ENCODE measurements around the gene TJP1.

TJP1 gene

GRCh38 chr15:29792426-29793159 is 29.7 kb downstream of the TJP1 start:
- CTCF ChIA-PET, result no interaction called here
- TF ChIP-seq, protein P1, sequence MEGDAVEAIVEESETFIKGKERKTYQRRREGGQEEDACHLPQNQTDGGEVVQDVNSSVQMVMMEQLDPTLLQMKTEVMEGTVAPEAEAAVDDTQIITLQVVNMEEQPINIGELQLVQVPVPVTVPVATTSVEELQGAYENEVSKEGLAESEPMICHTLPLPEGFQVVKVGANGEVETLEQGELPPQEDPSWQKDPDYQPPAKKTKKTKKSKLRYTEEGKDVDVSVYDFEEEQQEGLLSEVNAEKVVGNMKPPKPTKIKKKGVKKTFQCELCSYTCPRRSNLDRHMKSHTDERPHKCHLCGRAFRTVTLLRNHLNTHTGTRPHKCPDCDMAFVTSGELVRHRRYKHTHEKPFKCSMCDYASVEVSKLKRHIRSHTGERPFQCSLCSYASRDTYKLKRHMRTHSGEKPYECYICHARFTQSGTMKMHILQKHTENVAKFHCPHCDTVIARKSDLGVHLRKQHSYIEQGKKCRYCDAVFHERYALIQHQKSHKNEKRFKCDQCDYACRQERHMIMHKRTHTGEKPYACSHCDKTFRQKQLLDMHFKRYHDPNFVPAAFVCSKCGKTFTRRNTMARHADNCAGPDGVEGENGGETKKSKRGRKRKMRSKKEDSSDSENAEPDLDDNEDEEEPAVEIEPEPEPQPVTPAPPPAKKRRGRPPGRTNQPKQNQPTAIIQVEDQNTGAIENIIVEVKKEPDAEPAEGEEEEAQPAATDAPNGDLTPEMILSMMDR (conservative IDR thresholded peaks at IDR 0.05; ENCODE audit: low read depth), result no peak
- no peak overlapping the region for H3K27ac ChIP-seq
- DNase-seq (ENCODE audit: low spot score), result no peak
- POLR2A ChIA-PET (ENCODE audit: low non-redundant PET), result no interaction called here

DNA sequence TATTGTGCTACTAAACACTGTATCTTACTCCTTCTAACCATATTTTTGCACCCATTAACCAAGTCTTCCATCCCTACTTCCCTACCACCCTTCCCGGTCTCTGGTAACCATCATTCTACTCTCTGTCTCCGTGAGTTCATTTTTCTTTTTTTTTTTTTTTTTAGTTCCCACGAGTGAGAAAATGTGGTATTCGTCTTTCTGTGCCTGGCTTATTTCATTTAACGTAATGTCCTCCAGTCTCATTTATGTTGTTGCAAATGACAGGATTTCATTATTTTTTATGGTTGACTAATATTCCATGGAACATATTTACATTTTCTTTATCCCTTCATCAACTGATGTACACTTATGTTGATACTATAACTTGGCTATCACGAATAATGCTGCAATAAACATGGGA is 31.7 kb downstream of the TJP1 start:
- CTCF ChIA-PET, result no interaction called here
- DNase-seq (ENCODE audit: low spot score), result no peak
- TF ChIP-seq, protein P1 (conservative IDR thresholded peaks at IDR 0.05; ENCODE audit: low read depth), result no peak
- POLR2A ChIA-PET (ENCODE audit: low non-redundant PET), result no interaction called here
- no peak overlapping the region for H3K27ac ChIP-seq

DNA sequence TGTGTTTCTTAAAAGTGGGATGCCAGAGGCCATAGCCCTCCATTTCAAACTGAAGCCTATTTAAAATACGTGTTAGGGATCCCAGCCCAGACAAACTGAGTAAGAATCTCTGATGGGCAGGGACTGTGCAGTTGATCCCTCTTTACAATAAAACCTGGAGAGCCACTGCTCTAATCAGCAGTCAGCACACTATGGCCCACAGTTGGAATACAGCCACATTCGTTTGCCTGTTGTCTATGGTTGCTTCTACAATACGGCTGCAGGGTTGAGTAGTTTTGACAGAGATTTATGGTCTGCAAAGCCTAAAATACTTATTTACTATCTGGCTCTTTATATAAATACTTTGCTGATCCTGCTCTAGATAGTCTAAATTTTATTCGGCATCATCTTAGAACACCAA is 32.4 kb downstream of the TJP1 start:
- ChIA-PET POLR2A (ENCODE audit: low non-redundant PET) (no interaction called here), CTCF (no interaction called here)
- no peak overlapping the region for H3K27ac ChIP-seq

DNA sequence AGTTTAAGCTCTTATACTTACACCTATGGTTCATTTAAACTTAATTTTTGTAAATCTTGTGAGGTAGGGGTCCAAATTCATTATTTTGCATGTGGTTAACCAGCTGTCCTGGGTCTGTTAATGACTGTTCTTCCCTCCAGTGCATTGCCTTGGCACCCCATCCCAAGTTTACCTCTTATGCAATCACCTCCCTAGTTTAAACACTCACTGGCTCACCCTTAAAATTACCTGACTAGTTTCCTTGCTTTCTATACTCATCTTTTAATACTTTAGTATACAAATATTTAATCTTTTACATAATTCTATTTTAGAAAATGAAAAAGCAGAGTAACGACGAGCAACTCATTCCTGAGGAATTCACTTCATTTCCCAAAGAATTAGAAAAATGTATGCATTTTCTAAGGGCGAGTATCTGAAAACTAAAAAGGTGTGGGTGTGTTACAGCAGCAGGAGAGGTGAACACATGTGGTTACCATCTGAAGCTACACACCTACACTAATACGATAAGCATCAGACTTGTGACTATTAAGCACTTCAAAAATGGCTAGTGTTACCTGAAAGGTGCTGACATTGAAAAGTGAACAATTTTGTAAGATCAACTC is 33.7 kb downstream of the TJP1 start:
- TF ChIP-seq, protein P1 (conservative IDR thresholded peaks at IDR 0.05; ENCODE audit: low read depth), result no peak
- H3K27ac ChIP-seq, result no peak overlapping the region
- ChIA-PET CTCF (no interaction called here), POLR2A (ENCODE audit: low non-redundant PET) (no interaction called here)
- DNase-seq (ENCODE audit: low spot score), result peak; percentile 49

More for the DNA sequence above, 32.4 kb downstream of the TJP1 start:
- no peak for DNase-seq (ENCODE audit: low spot score)
- TF ChIP-seq, protein P1 (conservative IDR thresholded peaks at IDR 0.05; ENCODE audit: low read depth), result no peak

- ChIA-PET POLR2A (ENCODE audit: low non-redundant PET) (no interaction called here), CTCF (no interaction called here)
- DNase-seq (ENCODE audit: low spot score), result no peak
- no peak overlapping the region for H3K27ac ChIP-seq
- TF ChIP-seq, protein P1 (conservative IDR thresholded peaks at IDR 0.05; ENCODE audit: low read depth), result no peak
These were observed 34.5 kb downstream of the TJP1 start for GRCh38 chr15:29787767-29788166.

DNA sequence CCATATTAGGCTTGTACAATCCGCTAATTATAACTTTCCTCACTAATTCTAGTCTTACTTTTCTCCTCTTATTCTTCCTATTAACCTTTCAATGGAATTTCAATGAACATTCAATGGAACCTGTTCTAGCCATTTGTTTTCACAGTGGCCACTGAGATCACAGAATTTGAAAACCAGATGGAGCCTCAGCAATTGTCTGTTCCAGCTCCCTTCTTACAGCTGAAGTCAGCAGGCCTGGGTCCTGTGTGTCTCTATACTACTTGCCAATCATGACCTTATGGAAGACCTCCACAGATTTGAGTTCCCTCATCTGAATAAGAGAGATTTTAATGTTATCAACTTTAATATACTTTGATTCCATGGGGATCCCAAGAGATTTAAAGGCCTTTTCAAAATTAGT is 36.6 kb downstream of the TJP1 start:
- H3K27ac ChIP-seq, result no peak overlapping the region
- TF ChIP-seq, protein P1 (conservative IDR thresholded peaks at IDR 0.05; ENCODE audit: low read depth), result no peak
- CTCF ChIA-PET, result no interaction called here
- POLR2A ChIA-PET (ENCODE audit: low non-redundant PET), result no interaction called here
- no peak for DNase-seq (ENCODE audit: low spot score)

All from RWPE1 (cell line).